ENCODE data around the gene KRTAP10-8.
"Not testable (repeated sequence)": the region's sequence is repeated elsewhere in the genome, so short reads cannot be mapped to it uniquely, and the experiment has no call there.

KRTAP10-8 gene

DNA sequence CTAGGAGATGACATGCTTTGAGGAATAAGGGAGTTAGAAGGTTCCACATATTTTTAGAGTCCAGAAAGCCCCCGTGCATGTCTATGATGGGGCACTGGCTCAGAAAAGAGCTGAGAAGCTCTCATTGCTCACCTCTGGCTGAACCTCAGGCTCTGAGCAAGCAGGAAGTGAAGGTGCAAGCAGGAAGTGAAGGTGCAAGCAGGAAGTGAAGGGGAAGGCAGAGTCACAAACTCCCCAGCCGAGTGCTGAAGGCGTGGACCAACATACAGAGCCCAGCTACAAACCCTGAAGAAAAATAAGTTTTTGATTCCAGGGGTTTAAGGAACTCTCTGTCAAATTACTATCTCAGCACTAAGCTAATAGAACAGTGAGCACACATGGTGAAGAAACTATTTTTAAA lies 7.0 kb downstream of the KRTAP10-8 start:
- DNase-seq: no peak

DNA sequence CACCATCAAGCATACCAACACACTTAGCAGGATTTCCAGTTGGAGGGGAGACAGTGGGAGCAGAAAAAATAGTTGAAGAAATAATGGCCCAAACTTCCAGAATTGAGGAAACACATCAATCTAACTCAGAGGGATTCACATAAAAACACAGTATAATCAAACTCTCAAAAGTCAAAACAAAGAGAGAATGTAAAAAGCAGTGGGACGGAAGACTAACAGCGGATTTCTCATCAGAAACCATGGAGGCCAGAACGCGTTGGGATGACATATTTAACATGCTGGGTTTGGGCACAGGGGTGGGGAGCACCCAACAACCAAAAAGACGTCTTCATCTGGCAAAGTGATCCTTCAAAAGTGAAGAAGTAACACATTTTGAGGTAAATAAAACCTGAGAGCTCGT lies 8.0 kb downstream of the KRTAP10-8 start:
- DNase-seq: no peak

DNA sequence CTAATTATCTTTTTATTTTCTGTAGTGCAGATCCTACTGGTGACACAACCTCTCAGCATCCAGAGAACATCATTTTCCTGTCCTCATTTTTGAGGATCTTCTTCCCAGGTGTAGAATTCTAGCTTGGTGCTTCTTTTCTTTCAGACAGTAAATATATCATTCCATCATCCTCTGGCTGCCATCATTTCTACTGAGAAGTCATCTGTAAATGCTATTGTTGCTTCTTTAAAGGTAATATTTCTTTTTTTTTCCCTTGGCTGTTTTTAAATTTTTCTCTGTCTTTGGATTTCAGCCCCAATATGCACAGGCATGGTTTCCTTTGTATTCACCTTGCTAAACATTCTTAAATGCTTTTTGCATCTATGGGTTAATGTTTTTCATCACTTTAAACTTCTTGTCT lies 11.7 kb downstream of the KRTAP10-8 start:
- DNase-seq: no peak

DNA sequence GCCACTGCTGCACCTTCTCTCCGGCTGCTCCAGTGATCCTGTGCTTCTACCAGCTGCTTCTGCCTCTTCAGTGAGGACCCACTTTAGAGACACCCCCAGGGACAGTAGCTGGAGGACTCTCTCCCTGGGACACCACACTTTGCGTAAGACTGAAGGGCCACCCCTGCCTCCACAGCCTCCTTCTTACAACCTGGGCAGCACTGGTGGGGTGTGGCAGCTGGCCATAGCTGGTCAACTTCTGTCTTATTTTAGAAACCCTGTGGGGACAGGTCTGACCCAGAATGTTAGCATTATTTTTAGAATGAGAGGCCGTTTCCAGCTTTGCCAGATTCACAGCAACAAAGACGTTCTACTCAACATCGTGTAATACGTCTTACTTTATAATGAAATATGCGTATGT lies 13.9 kb downstream of the KRTAP10-8 start:
- no peak for DNase-seq

GRCh38 chr21:44626262-44626661 lies 14.4 kb downstream of the KRTAP10-8 start:
- no peak for DNase-seq

DNA sequence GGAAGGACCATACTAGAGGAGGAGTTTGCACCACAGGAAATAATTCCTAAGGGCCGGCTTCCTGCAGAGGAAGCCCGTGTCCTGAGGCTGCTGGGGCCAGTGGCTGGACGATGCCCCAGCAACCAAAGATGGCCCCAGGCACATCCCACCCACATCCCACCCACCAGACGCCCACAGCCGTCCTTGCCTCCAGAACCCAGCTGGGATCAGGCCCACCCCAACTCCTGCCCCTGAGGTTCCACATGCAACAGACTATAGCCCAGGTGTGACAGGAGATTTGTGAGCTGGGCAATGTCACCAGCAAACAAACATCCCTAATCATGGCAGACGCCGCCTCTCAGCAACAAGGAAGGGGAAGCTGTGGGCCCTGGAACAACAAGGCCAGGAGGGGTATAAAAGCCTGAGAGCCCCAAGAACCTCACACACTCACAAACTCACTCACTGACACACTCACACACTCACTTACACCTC lies 14.8 kb downstream of the KRTAP10-8 start, which contains the start of gene KRTAP10-9:
Gene KRTAP10-9, plus strand, starts transcription at position 421 of the 471 bp plus-strand sequence. CDS start 79 bp downstream, outside the sequence.
- no peak for DNase-seq

- not testable (repeated sequence) for DNase-seq
Measured at GRCh38 chr21:44627181-44627822, 15.4 kb downstream of the KRTAP10-8 start.

GRCh38 chr21:44627831-44628233 lies 16.0 kb downstream of the KRTAP10-8 start:
- DNase-seq: not testable (repeated sequence)

DNA sequence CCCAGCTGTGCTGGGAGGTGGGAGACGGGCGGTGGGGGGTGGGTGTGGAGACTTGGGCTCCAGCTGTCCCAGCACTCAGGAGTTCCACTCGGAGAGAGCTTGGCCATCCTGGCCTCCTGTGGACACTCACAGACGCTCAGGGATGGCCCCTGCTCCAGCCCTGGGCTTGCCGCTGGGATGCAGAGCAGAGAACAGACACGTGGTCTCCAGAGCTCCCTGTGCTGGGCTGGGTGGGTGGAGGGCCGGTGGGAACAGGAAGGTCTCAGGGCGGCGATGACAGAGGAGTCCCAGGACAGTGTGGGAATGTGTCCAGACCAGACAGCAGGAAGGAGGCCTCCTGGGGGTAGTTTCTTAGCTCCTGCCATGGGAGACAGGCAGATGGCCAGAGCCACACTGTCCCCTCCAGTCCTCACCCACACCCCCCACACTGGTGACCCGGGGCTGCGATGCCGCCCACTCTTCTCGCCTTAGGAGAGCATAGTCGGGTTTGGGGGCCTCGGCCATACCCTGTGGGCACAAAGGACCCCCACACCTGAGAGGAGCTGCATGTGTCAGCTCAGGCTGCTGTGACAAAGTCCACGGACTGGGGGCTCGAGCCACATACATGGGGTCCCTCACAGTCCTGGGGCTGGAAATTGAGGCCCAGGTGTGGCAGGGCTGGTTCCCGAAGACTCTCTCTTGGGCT lies 17.0 kb downstream of the KRTAP10-8 start:
- no peak for DNase-seq

GRCh38 chr21:44630440-44630839 lies 18.6 kb downstream of the KRTAP10-8 start:
- no peak for DNase-seq

DNA sequence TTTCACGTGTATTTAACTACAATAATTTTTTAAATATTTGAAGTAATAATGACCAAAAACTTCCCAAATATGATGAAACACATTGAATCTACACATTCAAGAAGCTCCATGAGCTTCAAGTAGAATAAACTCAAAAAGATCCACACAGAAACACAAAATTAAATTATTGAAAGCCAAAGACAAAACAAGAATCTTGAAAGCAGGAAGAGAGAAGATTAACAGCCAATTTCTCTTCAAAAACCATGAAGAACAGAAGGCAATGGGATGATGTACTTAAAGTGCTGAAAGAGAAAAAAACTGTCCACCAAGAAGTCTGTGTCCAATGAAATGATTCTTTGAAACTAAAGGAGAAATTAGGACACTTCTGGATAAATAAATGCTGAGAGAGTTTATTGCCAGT lies 20.2 kb downstream of the KRTAP10-8 start:
- DNase-seq: no peak

- DNase-seq: no peak
Measured at GRCh38 chr21:44636209-44637017, 24.5 kb downstream of the KRTAP10-8 start.

- no peak for DNase-seq
Measured at GRCh38 chr21:44637018-44637850, 25.4 kb downstream of the KRTAP10-8 start, which contains the start of gene KRTAP10-10. TSS of gene KRTAP10-10 (plus strand) at chr21:44637356. CDS start at chr21:44637418, 62 bp downstream.

- not testable (repeated sequence) for DNase-seq
Measured at GRCh38 chr21:44637851-44638348, 26.0 kb downstream of the KRTAP10-8 start.

DNA sequence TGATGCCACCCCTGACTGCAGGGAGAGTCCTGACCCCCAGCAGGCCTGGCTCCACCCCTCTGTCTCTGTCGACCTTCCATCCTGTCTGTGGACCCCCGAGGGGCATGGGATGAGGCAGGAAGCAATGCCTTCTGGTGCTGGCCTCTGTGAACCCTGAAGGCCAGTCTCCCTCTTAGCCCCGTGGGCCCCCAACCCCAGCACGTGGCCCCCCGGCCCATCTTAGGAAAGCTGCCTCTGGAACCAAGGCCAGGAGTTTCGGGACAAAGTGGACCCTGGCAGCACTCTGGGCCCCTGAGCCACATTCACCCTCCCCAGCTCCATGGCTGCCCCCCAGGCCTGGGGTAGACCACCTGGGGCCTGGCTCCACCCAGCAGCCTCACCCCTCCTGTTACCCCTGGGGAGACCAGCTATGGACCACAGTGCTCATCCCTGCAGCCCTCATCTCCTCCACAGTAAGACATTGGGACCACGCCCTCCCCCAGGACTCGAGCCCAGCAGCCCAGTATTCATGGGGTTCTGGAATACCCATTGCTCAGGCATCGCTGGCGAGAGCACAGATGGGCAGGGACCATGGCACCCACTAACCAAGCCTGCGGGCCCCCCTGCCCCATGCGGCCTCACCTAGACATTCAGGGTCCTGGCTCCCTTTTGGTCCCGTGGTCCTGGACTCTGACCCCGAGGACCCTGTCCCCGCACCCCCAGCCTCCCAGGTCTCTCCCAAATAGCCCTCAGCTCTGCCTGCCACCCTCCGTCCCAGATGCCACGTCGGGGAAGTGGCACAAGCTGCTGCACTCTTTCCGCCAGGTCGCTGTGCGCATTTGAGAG lies 26.8 kb downstream of the KRTAP10-8 start:
- not testable (repeated sequence) for DNase-seq

GRCh38 chr21:44639331-44639655 lies 27.4 kb downstream of the KRTAP10-8 start:
- no peak for DNase-seq

GRCh38 chr21:44640761-44641160 lies 28.9 kb downstream of the KRTAP10-8 start:
- DNase-seq: no peak

DNA sequence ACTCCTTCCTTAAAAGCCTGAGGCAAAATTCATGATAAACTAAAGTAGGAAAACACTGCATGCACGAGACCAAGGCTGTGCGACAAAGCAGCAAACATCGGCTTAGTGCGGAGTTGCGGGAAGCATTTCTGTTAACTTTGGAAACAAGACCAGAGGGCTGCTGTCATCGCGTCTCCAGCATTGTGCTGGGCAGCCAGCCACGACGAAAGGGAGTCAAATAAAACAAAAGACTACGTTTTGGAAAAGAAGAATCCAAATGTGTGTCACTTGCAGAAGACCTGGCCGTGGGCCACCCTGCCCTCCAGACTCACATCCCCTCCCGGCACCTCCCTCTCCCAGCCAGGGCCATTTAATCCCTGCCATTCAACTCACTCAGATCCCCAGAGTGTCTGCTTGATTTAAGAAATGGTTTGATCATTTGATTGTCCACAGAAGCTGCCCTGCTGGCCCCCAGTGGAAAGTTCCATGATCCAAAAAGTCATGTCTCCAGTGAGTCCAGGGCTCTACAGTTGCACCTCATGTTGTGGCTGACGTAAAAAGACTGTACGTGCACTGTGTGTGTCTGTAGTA lies 31.9 kb downstream of the KRTAP10-8 start:
- DNase-seq: no peak

DNA sequence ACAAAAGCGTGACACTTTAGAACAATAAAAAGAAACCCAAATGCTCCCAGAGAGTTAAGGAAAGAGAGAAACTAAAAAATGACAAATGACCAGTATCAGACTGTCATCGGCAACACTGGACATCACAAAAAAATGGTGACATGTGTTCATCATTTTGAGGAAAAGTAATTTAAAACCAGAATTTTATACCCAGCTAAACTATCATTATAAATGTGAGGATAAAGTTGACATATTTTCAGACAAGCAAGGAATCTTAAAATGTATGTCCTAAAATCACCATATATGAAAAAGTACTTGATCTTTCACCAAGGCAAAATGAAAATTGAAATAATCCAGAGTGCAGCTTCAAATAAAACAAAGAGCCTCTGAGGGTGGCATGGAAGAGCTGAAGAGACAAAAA lies 33.0 kb downstream of the KRTAP10-8 start:
- DNase-seq: no peak

DNA sequence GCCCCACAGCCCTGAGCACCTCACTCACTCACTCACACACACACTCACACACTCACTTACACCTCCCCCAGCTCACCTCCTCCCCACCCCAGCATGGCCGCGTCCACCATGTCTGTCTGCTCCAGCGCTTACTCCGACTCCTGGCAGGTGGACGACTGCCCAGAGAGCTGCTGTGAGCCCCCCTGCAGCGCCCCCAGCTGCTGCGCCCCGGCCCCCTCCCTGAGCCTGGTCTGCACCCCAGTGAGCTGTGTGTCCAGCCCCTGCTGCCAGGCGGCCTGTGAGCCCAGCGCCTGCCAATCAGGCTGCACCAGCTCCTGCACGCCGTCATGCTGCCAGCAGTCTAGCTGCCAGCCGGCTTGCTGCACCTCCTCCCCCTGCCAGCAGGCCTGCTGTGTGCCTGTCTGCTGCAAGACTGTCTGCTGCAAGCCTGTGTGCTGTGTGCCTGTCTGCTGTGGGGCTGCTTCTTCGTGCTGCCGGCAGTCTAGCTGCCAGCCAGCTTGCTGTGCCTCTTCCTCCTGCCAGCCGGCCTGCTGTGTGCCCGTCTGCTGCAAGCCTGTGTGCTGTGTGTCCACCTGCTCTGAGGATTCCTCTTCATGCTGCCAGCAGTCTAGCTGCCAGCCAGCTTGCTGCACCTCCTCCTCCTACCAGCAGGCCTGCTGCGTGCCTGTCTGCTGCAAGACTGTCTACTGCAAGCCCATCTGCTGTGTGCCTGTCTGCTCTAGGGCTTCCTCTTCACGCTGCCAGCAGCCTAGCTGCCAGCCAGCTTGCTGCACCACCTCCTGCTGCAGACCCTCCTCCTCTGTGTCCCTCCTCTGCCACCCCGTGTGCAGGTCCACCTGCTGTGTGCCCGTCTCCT lies 34.7 kb downstream of the KRTAP10-8 start, which contains the start of gene KRTAP10-11:
Gene KRTAP10-11, plus strand, starts transcription at position 49 of the 856 bp plus-strand sequence. Its CDS starts 45 bp downstream, at position 94.
- not testable (repeated sequence) for DNase-seq

Data from NCI-H510A treated with DMSO at 0.1 percent for 48 hours (cell line).